Embryonic facial prominence (tissue), 1 donor: ENCODE measurements around the gene LRRN4.
"Not testable (repeated sequence)": the region's sequence is repeated elsewhere in the genome, so short reads cannot be mapped to it uniquely, and the experiment has no call there.

ENCODE experiments used
- DNase-seq: peaks from one replicate; pipeline ENCODE4 v3.0.0-alpha.2; 2016; ENCODE audit errors: extremely low spot score

LRRN4 gene

DNA sequence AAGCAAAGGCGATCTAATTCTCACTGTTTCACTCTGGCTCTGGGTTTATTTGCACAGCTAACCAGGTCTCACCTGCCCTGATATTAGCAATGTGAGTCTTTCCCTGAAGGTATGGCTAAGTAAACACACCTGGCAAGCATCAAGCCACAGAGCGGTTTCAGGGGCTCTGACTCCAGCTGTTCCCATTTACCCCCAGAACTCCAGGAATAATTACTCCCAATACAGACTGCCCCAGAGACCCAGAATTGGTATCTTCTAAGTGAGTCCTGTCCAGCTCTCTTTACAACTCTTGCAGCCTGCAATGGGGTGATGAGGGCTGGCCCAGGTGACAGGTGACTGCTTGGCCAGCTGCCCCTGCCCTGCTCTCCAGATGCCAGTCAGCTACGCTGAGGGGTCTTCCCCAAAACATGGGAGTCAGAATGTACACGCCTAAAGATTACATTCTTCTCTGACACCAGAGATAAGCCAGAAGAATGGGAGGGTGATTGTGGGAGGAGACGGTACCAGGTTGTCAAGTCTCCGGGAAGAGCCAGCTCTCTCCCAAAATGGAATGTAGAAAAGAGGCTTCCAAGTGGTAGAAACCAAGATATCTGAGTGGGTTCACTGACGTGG lies 4.9 kb upstream of the LRRN4 start:
- DNase-seq = no peak

- DNase-seq = no peak
These were observed 3.8 kb upstream of the LRRN4 start for GRCh38 chr20:6057691-6058090.

DNA sequence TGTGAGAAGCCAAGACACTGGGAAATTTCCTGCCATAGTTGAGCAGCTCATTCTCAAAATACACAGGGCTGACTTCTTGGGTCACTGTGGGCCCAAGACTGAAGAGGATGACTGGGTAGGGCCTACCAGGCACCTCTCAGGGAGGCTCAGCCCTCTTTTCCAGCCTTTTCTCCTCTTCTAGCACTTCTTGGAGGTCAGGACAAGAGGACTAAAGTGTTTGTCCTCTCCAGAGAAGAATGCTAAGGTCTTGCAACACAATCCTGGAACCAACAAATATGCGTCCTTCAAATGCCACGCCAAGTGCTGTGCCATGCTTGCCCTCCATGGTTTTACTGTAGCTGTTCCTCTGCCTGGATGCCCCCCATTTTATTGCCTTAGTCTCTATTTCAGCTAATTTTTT lies 3.3 kb upstream of the LRRN4 start:
- DNase-seq = no peak

DNA sequence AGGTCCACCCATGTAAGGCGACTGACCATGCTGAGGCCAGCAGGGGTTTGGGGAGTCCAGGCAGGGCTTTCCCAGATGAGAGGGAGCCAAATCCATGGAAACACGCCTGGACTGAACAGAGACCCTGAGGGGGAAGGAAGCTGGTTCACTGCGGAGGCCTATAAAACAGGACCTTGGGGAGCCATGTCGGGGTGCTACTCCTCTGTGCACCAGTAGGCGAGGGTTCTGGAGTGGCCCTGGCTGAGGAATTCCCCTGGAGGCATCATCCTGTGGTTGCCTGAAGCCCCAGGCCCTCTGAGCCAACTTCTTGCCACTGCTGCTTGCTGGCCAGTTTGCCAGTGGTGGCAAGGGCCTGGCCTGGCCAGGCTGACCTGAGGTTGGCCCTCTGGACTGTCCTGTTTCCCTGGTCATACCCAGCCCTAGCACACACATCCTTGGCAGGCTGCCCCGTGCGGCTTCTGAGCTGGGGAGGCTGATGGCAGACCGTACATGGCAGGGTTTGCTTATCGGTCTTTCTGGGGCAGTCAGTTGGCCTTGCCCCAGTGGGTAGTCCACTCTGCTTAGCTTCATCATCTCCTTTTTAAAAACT lies 2.2 kb upstream of the LRRN4 start:
- no peak for DNase-seq

- no peak for DNase-seq
These were observed 1.4 kb upstream of the LRRN4 start for GRCh38 chr20:6055161-6055783.

DNA sequence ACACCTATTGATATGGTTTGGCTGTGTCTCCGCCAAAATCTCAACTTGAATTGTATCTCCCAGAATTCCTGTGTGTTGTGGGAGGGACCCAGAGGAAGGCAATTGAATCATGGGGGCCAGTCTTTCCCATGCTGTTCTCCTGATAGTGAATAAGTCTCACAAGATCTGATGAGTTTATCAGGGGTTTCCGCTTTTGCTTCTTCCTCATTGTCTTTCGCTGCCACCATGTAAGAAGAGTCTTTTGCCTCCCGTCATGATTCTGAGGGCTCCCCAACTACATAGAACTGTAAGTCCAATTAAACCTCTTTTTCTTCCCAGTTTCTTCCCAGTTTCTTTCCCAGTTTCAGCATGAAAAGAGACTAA lies 810 bp upstream of the LRRN4 start:
- not testable (repeated sequence) for DNase-seq

GRCh38 chr20:6053064-6053775 lies 640 bp downstream of the LRRN4 start:
- no peak for DNase-seq

GRCh38 chr20:6051505-6051904 lies 2.4 kb downstream of the LRRN4 start:
- no peak for DNase-seq

GRCh38 chr20:6048391-6048790 lies 5.5 kb downstream of the LRRN4 start:
- DNase-seq = no peak

GRCh38 chr20:6046432-6046831 lies 7.4 kb downstream of the LRRN4 start:
- no peak for DNase-seq

DNA sequence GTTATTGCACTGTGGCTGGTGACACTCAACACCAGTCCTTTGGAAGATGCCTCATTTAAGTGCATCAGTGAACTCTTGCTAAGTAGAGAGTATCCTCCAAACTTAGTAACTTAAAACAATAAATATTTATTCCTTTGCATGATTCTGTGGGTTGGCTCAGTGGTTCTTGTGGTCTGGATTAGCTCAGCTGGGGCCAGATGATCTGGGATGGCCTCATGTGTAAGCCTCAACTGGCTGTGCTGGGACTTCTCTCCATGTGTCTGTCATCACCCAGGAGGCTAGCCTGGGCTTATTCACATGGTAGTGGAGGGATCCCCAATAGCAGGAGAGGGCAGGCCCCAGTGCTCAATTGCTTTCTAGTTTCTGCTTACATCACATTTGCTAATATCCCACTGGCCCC lies 8.3 kb downstream of the LRRN4 start:
- DNase-seq = no peak

GRCh38 chr20:6044115-6044514 lies 9.7 kb downstream of the LRRN4 start:
- DNase-seq = no peak

- DNase-seq = no peak
These were observed 12.0 kb downstream of the LRRN4 start for GRCh38 chr20:6041808-6042265.

- DNase-seq = no peak
These were observed 12.7 kb downstream of the LRRN4 start for GRCh38 chr20:6040958-6041807.

GRCh38 chr20:6040540-6040939 lies 13.3 kb downstream of the LRRN4 start:
- no peak for DNase-seq

DNA sequence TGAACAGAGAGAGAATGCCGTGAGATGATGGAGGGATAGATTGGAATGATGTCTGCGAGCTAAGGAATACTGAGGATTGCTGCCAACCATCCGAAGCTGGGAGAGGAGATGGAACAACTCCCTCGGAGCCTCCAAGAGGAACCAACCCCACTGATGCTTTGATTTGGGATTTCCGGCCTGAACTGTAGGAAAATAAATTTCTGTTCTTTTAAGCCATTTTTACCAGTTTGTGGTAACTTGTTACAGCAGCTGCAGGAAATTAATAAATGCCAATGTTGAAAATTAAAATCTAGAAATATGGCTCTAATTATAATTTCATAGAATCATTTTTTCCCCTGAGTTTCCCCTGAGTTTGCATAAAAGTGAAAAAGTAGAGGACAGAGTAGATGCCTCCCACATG lies 14.1 kb downstream of the LRRN4 start:
- no peak for DNase-seq

DNA sequence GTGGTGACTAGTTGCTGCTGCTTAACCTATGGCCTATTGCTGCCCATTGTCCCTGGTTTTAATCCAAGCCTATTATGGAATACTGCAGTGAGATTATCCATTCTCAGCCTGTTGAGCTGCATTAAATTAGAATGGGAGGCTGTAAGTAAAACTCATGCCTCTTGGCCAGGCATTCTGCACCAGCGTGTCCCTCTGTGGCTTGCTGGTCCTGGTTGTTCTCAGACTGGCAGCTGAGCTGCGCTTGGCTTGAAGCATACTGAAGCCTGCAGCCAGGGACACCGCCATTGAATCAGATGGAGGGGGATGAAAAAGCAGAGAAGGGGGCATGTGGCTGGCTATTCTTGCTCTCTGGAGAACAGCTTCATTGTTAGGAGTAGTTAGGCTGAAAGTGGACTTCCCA lies 15.6 kb downstream of the LRRN4 start:
- DNase-seq = no peak

DNA sequence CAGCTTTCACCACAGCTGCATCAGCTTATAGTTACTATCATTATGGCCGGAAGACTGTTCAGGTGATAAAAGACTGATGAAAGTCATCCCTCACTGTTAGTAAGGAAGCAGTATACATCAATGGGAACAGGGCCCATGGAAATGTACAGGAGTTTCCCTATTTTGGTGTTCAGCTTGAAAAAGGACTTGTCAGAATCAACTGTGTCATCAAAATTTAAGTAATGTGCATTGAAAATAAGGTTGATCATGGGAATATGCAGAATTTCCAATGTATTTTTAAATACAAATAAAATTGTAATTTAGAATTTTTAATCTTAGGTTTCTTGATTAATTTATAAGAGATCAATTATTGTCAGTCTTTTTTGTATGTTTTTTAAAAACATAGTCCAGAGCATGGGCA lies 16.8 kb downstream of the LRRN4 start:
- DNase-seq = no peak

GRCh38 chr20:6036213-6036612 lies 17.6 kb downstream of the LRRN4 start:
- DNase-seq = no peak

DNA sequence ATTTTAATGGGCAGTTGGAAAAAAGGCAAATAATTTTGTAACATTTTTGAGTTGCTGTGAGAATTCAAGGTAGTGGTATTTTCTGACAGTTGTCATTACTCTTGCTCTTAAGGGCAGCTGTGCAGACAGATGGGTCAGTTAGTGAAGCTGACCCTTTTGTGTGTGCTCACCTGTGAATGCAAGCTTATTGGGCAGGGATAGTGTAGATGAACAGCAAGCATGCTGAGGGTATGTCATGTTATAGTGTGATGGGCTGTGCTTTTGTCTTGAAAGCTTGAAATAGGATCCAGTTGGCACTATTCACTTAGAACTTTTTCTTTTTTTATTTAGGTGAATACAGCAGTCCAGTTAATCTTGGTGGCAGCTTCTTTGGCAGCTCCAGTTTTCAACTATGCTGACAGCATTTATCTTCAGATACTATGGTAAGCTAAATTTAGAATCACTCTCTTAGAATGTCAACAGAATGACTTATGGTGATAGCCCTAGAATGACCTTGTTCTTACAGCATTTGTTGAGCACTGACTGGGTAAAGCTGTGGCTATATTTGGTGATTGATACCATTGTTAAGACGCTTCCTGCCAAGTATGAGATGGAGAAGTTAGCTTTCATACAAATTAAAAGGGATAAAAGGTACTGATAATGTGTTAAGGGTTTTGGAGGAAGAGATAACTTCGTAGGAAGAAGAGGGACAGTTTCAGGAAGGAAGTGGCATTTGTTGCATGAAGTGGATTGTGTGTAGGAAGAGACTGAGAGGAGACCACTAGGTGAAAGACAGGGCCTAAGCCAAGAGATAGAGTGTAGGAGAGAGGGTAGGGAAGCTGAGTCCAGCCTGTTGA lies 19.5 kb downstream of the LRRN4 start:
- no peak for DNase-seq

GRCh38 chr20:6032907-6033306 lies 21.0 kb downstream of the LRRN4 start:
- not testable (repeated sequence) for DNase-seq
